Liver (tissue), 9 donors: ENCODE data around the gene ALPK3. TPM values are rescaled to one million over a fixed set of nuclear protein-coding genes. Genes with fewer than 3 reads are reported as not detected.

Source experiments
- DNase-seq: peaks from one replicate; pipeline ENCODE4 v3.0.0-alpha.2; 2017; ENCODE audit warnings: low spot score
- H3K27ac ChIP-seq, 2 donors: one replicate each; pipeline ENCODE4 v1.7.0; 2013; ENCODE audit warnings: inconsistent platforms in 2 of 2, low read length in 2 of 2, control low read depth in 1 of 2, low read depth in 1 of 2, mild to moderate bottlenecking in 1 of 2
- H3K27me3 ChIP-seq, 4 donors: one replicate each; pipeline versions ENCODE4 v1.6.1 to v1.7.0; 2013; ENCODE audit warnings: low read length in 3 of 4, inconsistent platforms in 1 of 4, mild to moderate bottlenecking in 1 of 4, moderate library complexity in 1 of 4; ENCODE audit not compliant: control insufficient read depth in 4 of 4, insufficient read depth in 4 of 4
- H3K36me3 ChIP-seq, 4 donors: one replicate each; pipeline versions ENCODE4 v1.6.1 to v1.7.0; 2013; ENCODE audit warnings: low read length in 3 of 4, mild to moderate bottlenecking in 3 of 4, low read depth in 1 of 4, moderate library complexity in 1 of 4; ENCODE audit not compliant: control insufficient read depth in 4 of 4, insufficient read depth in 3 of 4
- H3K4me1 ChIP-seq, 4 donors: one replicate each; pipeline versions ENCODE4 v1.6.1 to v1.7.0; 2013; ENCODE audit warnings: low read length in 3 of 4, mild to moderate bottlenecking in 3 of 4, moderate library complexity in 1 of 4; ENCODE audit not compliant: control insufficient read depth in 4 of 4, insufficient read depth in 4 of 4
- H3K4me3 ChIP-seq, 3 donors: one replicate each; pipeline versions ENCODE4 v1.6.1 to v1.7.0; 2013; ENCODE audit warnings: low read length in 3 of 3, control low read depth in 1 of 3, low read depth in 1 of 3, mild to moderate bottlenecking in 1 of 3
- H3K9ac ChIP-seq, 2 donors: one replicate each; pipeline ENCODE4 v1.7.0; 2013; ENCODE audit warnings: low read length in 2 of 2, mild to moderate bottlenecking in 2 of 2, moderate library complexity in 2 of 2, control low read depth in 1 of 2, low read depth in 1 of 2
- H3K9me3 ChIP-seq, 4 donors: one replicate each; pipeline versions ENCODE4 v1.6.1 to v1.7.0; 2013; ENCODE audit warnings: low read length in 3 of 4; ENCODE audit not compliant: control insufficient read depth in 4 of 4
- ATF3 ChIP-seq: IDR thresholded peaks from 2 replicates; pipeline ENCODE4 v1.6.1; 2016; ENCODE audit warnings: antibody characterized with exemption
- CTCF ChIP-seq: fragments of 150-350 bp; IDR thresholded peaks from 2 replicates; pipeline ENCODE4 v1.5.1; 2017; ENCODE audit warnings: improper control_type of control experiment, low read depth, low read length; ENCODE audit not compliant: missing input control
- EGR1 ChIP-seq, 2 donors: IDR thresholded peaks; 2 replicates each; pipeline ENCODE4 v1.6.1; 2016 to 2018; ENCODE audit warnings: antibody characterized with exemption in 2 of 2, low read depth in 2 of 2
- FOXA1 ChIP-seq: IDR thresholded peaks from 2 replicates; pipeline ENCODE4 v1.6.1; 2016; ENCODE audit warnings: antibody characterized with exemption
- FOXA2 ChIP-seq: IDR thresholded peaks from 2 replicates; pipeline ENCODE4 v1.6.1; 2016; ENCODE audit warnings: antibody characterized with exemption
- GABPA ChIP-seq, 2 donors: IDR thresholded peaks in 1 of 2; conservative IDR thresholded peaks in 1 of 2; 2 replicates each; pipeline ENCODE4 v1.6.1; 2016; ENCODE audit warnings: antibody characterized with exemption in 2 of 2, mild to moderate bottlenecking in 1 of 2, moderate library complexity in 1 of 2
- HNF4A ChIP-seq, 2 donors: conservative IDR thresholded peaks; 2 replicates each; pipeline ENCODE4 v1.6.1; 2016; ENCODE audit warnings: antibody characterized with exemption in 2 of 2, mild to moderate bottlenecking in 2 of 2
- HNF4G ChIP-seq: IDR thresholded peaks from 2 replicates; pipeline ENCODE4 v1.6.1; 2016; ENCODE audit warnings: antibody characterized with exemption
- JUND ChIP-seq, 2 donors: IDR thresholded peaks; 2 replicates each; pipeline ENCODE4 v1.6.1; 2016; ENCODE audit warnings: antibody characterized with exemption in 2 of 2
- MAX ChIP-seq: IDR thresholded peaks from 2 replicates; pipeline ENCODE4 v1.6.1; 2016; ENCODE audit warnings: antibody characterized with exemption
- NR2F2 ChIP-seq: IDR thresholded peaks from 2 replicates; pipeline ENCODE4 v1.6.1; 2016; ENCODE audit warnings: antibody characterized with exemption
- RAD21 ChIP-seq, 2 donors: IDR thresholded peaks; 2 replicates each; pipeline ENCODE4 v1.6.1; 2016; ENCODE audit warnings: antibody characterized with exemption in 2 of 2, mild to moderate bottlenecking in 2 of 2
- REST ChIP-seq: IDR thresholded peaks from 2 replicates; pipeline ENCODE4 v1.6.1; 2016; ENCODE audit warnings: antibody characterized with exemption, mild to moderate bottlenecking
- SP1 ChIP-seq: IDR thresholded peaks from 2 replicates; pipeline ENCODE4 v1.6.1; 2018; ENCODE audit warnings: antibody characterized with exemption, mild to moderate bottlenecking
- TAF1 ChIP-seq: conservative IDR thresholded peaks from 2 replicates; pipeline ENCODE4 v1.6.1; 2016; ENCODE audit warnings: antibody characterized with exemption, mild to moderate bottlenecking
- YY1 ChIP-seq: IDR thresholded peaks from 2 replicates; pipeline ENCODE4 v1.6.1; 2016; ENCODE audit warnings: antibody characterized with exemption, mild to moderate bottlenecking
- ZBTB33 ChIP-seq: IDR thresholded peaks from 2 replicates; pipeline ENCODE4 v1.6.1; 2016; ENCODE audit warnings: antibody characterized with exemption
- WGBS: extraction: QIAGEN DNeasy Blood & Tissue Kit; methylation state at CpG from one replicate; pipeline ENCODE4 v1.1.7; 2013; 5-methylcytosine and 5-hydroxymethylcytosine counted together
- polyA plus RNA-seq, 2 donors: library from polyadenylated mRNA; stranded (reverse) in 1 of 2; unstranded in 1 of 2; fragments of 200-250 nt in 1 of 2; fragments of >200 nt in 1 of 2; fragmentation: Nextera tagmentation in 1 of 2; extraction: Ambion mirVana in 1 of 2; gene quantifications; one replicate each; pipeline versions ENCODE4 v1.2.1 to v1.2.3, GENCODE V29; 2013 to 2015
- total RNA-seq, 2 donors: library from RNA; depleted of rRNA; stranded (reverse); fragments of >200 nt; gene quantifications; one replicate each; pipeline ENCODE4 v1.2.3, GENCODE V29; 2014
- donor health status: healthy.
- donor health status: healthy.
- donor health status: healthy.
- donor health status: healthy.
- donor health status: healthy.

ALPK3 gene
- total and polyA plus RNA-seq, 4 donors, result 0.96 to 10.0 (median 2.8) TPM

- TF ChIP-seq CTCF, result no peak
- no peak for TF ChIP-seq YY1
- no peak for TF ChIP-seq MAX
- no peak for TF ChIP-seq NR2F2
- no peak for TF ChIP-seq TAF1
Observed at GRCh38 chr15:84822653-84823281, 5.6 kb downstream of the ALPK3 start (continued).

GRCh38 chr15:84823282-84823878, 6.2 kb downstream of the ALPK3 start:
- WGBS, result 93% methylated on average over 3 of the region's 3 CpGs
- Histone ChIP-seq H3K36me3 (no peaks in the 10 kb centered on the region), H3K27ac (peak overlapping the region; percentile 82 to 85), H3K4me3 (no peak overlapping the region), H3K4me1 (peaks cover 16 to 40% (median 23%) of the 10 kb centered on the region in 4 donors), H3K9ac (no peak overlapping the region), H3K9me3 (no peaks in the 10 kb centered on the region), H3K27me3 (no peaks in the 10 kb centered on the region)
- TF ChIP-seq NR2F2 (no peak), SP1 (no peak)
- no peak for DNase-seq

- H3K4me1 ChIP-seq, result peaks cover 6 to 33% (median 17%) of the 10 kb centered on the region in 4 donors
- H3K36me3 ChIP-seq, result no peaks in the 10 kb centered on the region
- WGBS, result 54% methylated on average over 6 of the region's 6 CpGs
- DNase-seq, result no peak
- H3K9me3 ChIP-seq, result no peaks in the 10 kb centered on the region
- peak overlapping the region; percentile 82 to 85 for H3K27ac ChIP-seq
- no peaks in the 10 kb centered on the region for H3K27me3 ChIP-seq
- H3K4me3 ChIP-seq, result no peak overlapping the region
- H3K9ac ChIP-seq, result no peak overlapping the region
- TF ChIP-seq SP1 (peak; percentile 97), RAD21 (IDR thresholded peaks at IDR 0.05) (peak; percentile 75), HNF4A (conservative IDR thresholded peaks at IDR 0.05) (peak; percentile 93 to 95), FOXA2 (peak; percentile 88), JUND (IDR thresholded peaks at IDR 0.05) (peak; percentile 72 to 95), ZBTB33 (peak; percentile 95), FOXA1 (peak; percentile 76), ATF3 (peak; percentile 75), YY1 (peak; percentile 94), REST (peak; percentile 93), CTCF (no peak), MAX (peak; percentile 98), HNF4G (peak; percentile 89), TAF1 (peak; percentile 22), EGR1 (IDR thresholded peaks at IDR 0.05; ENCODE audit: low read depth in 2 of 2) (peak; percentile 77 to 95), NR2F2 (peak; percentile 83), GABPA (IDR thresholded peaks at IDR 0.05 in 1 of 2, conservative IDR thresholded peaks at IDR 0.05 in 1 of 2) (peak in 1 of 2 donors; percentile 67)
Observed at GRCh38 chr15:84824260-84825007, 7.3 kb downstream of the ALPK3 start.
